ENCODE results near the gene FANCC.

FANCC gene

DNA sequence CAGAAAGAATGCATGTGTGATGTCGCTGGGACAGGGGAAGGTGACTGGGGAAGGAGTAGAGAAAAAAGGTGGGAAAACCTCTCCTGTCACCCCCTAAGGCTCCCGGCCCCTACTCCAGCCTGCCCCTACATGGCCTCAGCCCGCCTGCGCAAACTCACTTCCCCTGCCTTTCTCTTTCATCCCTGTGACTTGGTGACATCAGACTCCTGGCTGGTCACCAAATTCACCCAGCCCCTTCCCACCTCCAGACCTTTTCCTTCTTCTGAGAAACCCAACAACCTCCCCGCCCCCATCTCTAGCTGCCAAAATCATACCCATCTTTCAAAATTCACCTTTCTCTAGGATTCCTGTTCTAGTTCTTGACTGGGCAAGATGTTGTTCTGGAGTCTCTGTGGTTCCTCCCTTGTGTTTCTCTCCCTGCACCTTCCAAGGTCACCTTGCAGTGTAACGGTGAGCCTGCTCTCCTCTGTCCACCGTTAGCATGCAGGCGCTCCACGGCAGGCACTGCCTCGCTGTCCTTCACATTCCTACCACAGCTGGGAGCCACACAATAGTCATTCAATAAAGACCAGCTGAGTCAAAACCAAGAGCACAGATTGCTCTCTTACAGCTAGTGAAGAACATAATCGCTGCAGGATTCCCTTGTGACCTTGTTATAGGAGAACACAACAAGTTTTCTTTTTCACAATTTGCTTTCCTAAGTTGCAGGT is 134.5 kb downstream of the FANCC start:
- DNase-seq, result no peak

DNA sequence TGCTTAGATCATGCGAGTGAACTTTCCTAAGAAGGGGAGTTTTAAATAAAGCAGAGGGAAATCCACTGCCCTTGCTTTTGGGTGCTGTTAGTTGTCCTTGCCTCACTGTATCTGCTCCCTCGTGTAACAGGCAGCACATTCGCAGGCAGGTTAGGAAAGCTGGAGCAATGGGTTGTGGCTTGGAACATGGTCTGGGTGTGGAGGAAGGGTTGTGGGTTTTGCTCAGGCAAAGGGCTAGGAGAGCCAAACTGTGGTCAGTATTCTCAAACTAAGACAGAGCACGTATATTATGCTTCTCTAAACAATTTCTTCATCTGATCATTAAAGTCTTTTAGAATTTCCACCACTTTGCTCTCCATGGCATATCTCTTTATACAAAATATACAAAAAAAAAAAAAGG is 135.7 kb downstream of the FANCC start:
- no peak for DNase-seq

DNA sequence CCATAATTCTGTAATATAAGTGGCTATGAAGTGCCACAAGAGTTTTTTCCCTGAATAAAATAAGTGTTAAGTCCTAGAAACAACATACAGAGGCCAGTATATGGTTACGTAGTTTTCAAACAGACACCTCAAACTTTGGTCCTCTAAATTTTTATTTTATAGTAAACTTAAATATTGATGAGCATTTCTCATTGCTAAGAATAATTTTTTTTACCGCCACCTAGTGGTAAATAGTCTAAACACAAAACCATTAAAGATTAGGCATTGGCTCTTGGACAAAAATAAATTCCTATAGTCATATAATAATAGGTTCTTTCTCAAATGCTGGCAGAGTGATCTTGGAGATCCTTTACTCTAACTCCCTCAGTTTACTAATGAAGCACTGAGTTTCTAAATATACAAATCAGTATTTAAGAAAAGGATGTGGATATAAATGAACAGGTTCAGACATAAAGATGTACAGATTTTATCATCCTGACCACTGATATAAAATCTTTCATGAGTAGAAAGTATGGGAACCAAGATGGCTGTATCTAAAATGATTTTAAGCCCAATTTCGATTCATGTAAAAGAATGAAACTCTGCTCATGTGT is 136.2 kb downstream of the FANCC start:
- DNase-seq, result no peak

DNA sequence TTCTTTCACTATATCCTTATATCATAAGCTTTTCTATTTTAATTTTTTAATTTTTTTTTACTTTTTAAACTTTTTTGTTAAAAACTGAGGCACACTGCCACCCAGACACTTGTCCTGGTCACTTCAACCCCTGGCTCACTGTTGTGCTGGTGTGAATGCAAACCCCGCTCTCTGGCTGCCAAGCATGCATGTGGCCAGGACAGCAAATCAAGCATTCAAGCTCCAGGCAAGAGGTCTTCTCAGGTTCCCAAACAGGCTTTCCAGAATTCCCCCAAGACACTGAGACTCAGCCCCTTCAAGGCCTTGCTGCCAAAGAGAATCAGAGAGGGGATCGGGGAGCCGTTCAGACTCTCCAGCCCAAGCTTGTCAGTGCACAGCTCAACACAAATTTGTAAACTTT is 139.9 kb downstream of the FANCC start:
- DNase-seq, result no peak

DNA sequence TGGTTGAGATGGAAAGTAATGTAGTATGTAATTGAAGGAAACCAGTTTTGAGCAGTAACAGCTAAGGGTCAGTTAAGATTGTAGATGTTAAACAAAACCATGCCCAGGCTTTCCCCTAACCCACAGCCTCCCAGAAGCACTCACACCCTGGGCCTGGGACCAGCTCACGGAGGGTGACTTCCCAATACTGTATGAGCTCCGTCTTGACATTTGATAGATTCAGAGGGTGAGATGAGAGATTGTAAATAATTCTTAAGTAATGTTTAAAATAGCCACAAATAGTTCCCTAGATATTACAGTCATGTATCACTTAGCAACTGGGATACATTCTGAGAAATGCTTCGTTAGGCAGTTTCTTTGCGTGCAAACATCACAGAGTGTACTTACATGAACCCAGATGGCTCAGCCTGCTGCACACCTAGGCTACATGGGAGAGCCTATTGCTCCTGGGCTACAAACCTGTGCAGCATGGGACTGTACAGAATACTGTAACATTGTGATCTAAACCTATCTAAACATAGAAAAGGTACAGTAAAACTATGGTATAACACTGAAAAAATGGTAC is 140.7 kb downstream of the FANCC start:
- no peak for DNase-seq

DNA sequence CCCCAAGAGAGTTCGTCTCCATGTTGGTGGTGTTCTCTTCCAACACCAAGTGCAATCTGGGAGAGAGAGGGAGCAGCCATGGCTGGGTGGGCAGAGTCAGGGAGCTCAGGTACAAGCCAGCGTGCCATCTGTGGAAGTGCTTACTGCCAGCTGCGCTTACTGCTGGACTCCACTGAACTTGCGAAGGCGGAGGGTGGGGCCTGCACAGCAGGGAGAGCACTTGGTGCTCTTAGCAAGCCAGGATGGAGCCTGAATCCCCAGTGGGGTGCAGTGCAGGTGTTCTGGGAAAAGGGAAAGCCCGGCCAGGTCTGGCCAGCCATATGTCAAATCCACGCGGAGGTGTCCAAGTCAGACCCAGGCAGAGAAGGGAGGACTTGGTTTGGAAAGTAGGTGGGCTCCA is 142.0 kb downstream of the FANCC start:
- DNase-seq, result peak; percentile 28 to 83

DNA sequence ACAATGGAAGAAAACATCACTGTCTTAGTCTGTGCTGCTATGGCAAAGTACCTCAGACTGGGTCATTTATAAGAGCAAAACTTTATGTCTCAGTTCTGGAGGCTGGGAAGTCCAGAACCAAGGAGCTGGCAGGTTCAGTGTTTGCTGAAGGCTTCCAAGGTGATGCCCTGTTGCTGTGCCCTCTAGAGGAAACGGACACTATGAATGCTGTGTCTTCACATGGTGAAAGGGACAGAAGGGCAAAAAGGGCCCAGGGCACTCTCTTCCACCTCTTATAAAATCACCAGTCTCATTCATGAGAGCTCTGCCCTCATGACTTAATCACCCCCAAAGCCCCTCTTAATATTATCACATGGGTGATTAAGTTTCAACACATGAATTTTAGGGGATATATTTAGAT is 143.5 kb downstream of the FANCC start:
- DNase-seq, result no peak

DNA sequence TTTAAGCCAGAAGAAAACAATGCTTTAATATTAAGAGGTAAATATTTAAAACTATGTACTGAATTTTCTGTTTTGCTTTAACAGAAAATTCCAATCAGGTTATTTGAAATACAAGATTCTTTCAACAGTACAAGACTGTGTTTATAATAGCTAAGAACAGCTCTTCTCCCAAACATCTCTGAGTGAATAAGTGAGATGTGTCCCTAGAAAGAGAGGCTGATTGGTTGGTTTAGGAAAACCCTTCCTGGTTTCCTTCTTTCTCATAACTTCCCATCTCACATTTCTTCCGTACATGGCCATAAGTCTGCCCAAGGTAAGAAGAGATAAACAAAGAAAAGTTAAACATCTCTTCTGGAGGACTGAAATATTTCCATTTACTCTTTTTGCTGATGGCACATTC is 145.9 kb downstream of the FANCC start:
- no peak for DNase-seq

DNA sequence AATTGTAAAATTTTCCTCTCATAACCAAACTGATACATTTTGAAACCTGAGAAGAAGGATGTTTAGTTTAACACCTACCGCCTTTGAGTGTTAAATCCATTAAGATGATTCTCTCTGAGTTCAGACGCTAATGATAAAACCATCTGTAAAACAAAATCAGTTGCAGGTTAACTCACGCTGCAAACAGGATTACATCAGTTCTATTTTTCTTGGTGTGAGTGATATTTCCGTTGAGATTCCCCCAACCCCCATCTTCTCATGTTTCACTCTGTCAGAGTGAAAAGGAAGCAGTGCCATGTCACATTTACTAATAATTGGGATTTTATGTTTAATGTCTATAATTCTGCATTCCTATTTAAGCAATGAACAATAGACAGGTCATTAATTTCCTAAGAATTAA is 146.5 kb downstream of the FANCC start:
- peak; percentile 9 to 58 for DNase-seq

DNA sequence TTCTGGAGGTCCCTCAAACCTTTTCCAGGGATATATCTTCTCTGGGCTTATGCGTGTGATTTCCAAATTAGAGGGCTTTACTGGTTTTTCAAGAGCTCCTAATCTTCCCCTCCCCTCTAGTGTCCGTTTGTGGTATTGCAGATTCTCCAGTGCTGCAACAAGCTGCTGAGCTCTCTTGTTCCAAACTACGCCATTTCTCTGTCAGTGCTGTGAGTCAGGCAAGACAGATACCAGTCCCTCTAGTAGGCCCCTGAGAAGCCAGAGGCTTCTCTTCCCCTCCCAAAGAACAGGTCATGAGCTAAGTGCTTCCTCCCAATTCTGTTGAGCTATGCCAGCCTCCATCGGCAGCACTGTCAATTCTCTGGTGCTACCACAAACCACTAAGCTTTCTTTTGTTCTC is 149.5 kb downstream of the FANCC start:
- peak; percentile 42 to 69 for DNase-seq

DNA sequence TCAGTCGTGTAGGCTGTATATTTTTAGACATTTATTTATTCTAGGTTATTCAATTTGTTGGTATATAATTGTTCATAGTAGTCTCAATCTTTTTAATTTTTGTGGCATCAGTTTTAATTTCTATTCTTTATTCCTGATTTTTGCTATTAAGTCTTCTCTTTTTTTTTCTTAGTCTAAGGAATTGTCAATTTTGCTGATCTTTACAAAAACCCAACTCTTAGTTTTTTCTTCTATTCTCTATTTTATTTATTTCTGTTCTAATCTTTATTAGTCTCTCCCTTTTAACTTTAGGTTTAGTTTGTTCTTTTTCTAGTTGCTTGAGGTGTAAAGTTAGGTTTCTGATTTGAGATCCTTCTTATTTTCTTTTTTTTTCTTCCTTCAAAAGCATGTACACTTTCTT is 152.5 kb downstream of the FANCC start:
- DNase-seq, result no peak

DNA sequence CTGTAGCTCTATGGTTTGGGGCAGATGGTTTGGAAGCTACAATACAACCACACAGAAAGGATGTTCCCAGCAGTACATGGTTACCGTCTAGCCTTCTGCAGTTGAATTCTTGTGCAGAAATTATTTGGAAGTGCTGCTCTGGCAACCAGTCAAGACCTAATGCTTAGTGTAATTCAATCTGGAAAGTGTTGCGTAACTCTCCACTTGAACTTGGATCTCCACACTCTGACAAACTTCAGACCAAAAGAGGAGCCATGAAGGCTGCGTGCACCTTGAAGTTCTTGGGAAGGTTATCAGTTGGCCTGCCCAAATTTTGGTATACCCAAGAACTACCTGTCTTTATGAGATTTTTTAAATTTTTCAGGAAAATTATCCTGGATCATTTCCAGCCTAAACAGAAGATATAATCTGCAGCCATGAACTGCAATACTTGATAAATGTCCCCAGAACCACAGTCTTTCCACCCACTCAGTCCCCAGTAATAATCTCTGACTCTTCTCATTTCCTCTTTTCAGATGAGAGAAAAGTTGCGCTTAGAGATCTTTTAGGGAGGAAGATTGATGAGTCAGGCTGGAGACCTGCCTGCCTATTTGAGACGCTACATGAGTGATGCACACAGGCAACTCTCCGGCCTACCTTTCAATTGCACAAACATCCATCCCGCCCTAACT is 159.9 kb downstream of the FANCC start:
- DNase-seq, result no peak

DNA sequence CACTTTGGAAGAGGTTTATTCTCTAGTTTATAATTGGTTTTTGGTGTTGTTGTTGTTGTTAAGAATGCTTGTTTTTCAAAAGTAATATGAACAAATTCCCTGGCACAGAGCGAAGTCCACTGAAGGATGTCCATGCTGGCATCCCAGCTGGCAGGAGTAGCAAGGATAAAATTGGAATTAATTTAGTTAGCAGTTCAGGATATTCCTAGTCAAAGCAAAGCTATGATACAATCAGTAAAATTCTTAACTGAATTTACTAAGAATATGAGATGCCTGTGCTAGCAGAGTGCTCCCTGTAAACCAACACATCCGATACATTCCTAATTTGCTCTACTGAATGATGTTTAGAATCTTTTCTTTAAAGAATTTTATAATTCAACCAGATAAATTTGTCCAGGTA is 161.4 kb downstream of the FANCC start:
- DNase-seq, result no peak

DNA sequence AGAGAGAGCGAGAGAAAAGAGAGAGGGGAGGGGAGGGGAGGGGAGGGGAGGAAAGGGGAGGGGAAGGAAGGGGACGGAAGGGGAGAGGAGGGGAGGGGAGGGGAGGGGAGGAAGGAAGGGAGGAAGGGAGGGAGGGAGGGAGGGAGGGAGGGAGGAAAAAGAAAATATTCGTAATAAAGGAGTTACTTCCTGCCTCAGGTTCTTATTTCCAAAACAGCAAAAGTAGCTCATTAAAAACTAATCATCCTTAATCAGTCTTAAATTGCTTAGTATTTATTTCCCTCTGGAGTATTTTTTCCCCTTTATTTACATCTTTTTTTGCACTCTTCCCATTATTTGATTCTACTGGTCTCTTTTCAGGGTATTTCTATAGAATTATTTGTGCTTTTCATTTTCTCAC is 162.3 kb downstream of the FANCC start:
- no peak for DNase-seq

DNA sequence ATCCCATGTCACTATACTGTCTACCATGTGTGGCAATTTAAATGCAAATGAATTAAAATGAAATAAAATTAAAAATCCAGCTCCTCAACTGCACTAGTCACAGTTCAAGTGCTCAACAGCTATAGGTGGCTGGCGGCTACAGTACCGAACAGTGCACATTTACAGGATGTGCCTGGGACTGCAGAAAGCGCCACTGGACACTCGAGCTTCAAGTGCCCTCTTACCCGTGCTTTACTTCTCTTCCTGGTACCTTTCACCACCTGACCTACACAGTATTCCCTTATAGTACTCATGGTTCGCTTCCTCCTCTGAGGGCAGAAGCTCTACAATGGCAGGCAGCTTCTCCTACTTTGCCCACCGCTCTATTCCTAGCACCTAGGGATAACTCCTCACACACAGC is 166.6 kb downstream of the FANCC start:
- DNase-seq, result no peak

DNA sequence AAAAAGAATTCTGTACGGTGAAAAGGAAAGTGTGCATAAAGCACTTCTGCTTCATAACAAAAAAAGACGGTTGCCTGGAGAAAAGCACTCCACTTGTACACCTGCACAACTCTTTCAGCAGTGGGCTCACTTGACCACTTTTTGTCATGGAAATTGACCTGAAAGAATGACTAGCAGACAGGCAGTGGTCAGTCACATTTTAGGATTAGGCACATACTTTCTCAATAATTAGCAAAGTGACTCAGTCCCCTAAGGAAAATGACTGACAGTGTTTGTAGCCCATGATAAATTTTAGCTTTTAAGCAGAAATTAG is 169.3 kb downstream of the FANCC start:
- DNase-seq, result no peak

DNA sequence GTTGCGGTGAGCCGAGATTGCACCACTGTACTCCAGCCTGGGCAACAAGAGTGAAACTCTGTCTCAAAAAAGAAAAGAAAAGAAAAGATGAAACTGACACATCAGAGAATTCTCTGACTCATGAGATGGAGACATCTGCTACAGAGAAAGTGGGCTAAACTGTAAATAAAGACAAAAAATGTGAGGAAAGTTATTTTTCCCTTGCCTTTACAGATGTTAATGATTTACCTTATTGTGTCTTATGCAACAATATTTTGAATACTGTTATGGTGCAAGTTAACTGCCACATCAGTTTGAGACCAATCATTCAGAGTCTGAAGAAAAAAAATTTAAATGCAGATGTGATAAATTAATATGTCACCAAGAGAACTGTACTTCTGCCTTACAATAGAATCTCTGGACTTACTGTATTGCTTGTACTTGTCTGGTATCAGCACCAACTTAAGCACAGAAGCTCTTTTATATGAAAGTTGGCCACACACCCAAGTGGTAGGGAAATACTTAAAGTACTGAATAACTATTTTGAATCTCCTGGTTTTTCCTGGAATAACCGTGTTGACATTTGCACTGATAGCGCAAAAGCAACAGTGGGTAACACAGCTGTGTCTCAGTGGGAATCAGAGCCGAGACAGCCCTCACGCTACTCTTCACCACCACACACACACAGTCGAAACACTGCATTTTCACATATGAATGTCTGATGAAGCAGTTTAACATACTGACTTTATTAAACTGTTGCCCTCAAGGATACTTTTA is 169.9 kb downstream of the FANCC start:
- DNase-seq, result no peak

DNA sequence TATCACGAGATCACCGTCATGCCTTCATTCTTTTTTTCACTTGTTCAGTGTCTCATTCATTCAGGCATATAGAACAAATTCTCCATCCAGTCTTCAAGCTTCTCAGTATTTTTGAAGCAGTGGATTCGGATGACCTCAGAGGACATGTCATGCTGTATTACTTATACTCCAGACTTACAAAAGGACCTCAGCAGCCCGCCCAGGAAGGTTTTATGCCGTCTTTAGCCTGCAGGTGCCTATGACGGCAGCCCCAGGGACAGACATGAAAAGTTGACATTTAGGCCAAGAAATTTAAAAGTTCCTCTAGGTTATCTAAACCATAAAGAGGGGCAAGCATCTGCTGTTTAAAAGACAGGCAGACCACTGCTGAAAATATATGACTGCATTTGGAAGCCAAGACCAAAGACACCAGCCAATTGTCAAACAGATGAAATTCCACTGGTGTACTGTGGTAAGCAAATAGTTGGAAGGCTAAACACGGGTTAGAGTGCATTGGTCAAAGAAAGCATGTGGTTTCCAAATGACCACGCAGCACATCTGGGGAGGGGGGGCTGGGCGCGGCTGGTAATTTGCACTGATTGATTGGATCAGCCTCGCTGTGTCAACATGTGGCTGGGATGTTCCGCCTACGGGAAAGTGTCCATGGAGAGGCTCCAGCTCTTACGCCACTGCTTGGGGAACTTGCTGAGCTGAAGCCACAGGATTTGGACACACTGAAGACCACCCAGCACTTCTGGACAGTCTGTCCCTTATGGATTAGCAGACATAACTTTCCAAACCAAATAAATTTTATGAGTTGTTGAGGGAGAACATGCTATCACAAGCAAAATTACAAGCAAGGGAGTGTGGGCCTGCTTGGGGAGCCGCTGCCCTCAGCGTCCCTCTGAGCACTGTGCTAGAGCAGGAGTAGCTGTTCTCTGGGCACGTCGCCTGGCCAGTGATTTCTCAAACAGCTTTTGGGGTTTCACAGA is 173.6 kb downstream of the FANCC start:
- no peak for DNase-seq

DNA sequence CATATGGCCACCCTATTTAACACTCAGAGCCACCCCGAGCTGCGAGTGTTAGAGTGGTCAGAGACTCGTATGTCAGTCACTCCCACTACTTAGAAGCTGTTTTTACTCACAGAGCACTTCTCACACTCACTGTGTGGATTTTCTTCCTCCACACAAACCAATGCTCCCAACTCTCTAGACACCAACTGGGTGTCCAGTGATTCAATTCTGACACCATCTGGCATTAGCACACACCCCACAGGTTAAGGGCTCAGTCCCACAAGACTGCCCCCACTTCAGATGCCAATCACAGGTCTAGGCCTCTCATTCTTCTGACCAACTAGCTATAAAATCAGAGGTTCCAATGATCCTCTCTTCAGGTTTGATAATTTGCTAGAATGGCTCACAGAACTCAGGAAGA is 174.8 kb downstream of the FANCC start:
- DNase-seq, result no peak

DNA sequence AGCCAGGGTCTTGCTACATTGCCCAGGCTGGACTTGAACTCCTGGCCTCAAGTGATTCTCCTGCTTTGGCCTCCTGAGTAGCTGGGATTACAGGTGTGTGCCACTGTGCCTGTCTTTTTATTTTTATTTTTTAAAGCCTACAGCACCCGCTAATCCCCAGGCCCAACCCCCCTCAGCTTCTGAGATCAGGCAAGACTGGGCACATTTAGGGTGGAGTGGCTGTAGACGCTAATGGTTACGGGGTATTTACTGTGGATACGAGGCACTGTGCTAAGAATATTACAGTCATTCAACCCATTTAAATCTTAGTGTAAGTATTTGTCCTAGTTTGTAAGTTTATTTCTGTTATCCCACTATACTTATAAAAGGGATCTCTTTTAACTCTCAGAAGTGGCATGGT is 175.2 kb downstream of the FANCC start:
- DNase-seq, result no peak

DNA sequence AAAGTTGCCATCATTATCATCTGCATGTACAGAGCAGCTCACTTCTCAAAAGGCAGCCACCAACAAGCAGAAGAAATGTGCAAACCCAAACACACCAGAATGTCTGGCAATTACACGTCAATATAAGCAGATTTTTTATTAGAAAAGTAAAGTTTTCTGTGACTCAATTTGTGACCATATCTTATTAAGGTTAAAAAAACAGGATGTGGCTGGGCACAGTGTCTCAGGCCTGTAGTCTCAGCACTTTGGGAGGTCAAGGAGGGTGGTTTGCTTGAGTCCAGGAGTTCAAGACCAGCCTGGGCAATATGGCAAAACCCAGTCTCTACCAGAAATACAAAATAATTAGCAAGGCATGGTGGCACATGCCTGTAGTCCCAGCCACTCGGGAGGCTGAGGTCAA is 176.7 kb downstream of the FANCC start:
- DNase-seq, result no peak

DNA sequence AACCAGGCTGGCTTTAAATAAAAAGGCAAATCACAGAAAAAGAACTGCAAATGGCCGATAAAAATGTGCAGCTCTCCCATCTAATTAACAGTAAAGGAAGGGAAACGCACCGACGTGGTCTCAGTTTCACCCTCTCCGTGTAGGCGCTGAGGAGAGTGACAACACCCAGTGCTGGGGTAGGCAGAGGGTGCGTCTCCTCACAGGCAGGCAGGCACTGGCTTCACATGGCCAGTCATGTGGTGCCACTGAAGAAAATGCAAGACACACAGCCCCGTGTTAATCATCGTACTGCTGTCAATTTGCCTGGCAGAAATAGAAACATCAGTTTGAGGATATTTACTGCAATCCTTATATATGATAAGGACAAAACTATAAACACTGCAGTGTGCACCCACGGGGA is 178.4 kb downstream of the FANCC start:
- DNase-seq, result no peak

Data from NCI-H2081 (cell line).